Ovary (tissue), 9 donors: ENCODE results near the gene PCID2. TPM values are rescaled to one million over a fixed set of nuclear protein-coding genes. Genes with fewer than 3 reads are reported as not detected.
"Not testable (repeated sequence)": the region's sequence is repeated elsewhere in the genome, so short reads cannot be mapped to it uniquely, and the experiment has no call there.

Source experiments
- DNase-seq, 5 donors: peaks; one replicate each; pipeline ENCODE4 v3.0.0-alpha.2; 2019 to 2020
- H3K27ac ChIP-seq, 2 donors: fragments of 200-600 bp; one replicate each; pipeline versions ENCODE4 v1.5.1 to v1.8.0; 2019 to 2022
- H3K27me3 ChIP-seq: fragments of 200-600 bp; one replicate; pipeline ENCODE4 v1.8.0; 2022
- H3K36me3 ChIP-seq: fragments of 200-600 bp; sonication (generic); one replicate; pipeline ENCODE4 v1.5.1; 2019
- H3K4me1 ChIP-seq: one replicate; pipeline ENCODE4 v1.8.1; 2013; ENCODE audit warnings: mild to moderate bottlenecking, moderate library complexity; ENCODE audit not compliant: insufficient read depth
- H3K4me3 ChIP-seq: fragments of 200-600 bp; sonication (generic); one replicate; pipeline ENCODE4 v1.5.1; 2017
- H3K9me3 ChIP-seq, 2 donors: fragments of 200-600 bp in 1 of 2; sonication (generic) in 1 of 2; one replicate each; pipeline versions ENCODE4 v1.5.1 to v1.8.1; 2013 to 2019; ENCODE audit warnings: mild to moderate bottlenecking in 1 of 2, moderate library complexity in 1 of 2
- EP300 ChIP-seq: sonication (generic); formaldehyde crosslinking; IDR thresholded peaks from one replicate; pipeline ENCODE4 v1.6.1; 2017; ENCODE audit warnings: antibody characterized with exemption
- POLR2A ChIP-seq: fragments of 450-650 bp; IDR thresholded peaks from one replicate; pipeline ENCODE4 v1.6.1; 2017; ENCODE audit warnings: antibody characterized with exemption, mild to moderate bottlenecking, moderate library complexity
- WGBS, 3 donors: extraction: QIAGEN DNeasy Blood & Tissue Kit in 1 of 3; methylation state at CpG; one replicate each; pipeline versions ENCODE4 v1.1.5 to v1.1.7; 2013 to 2017; 5-methylcytosine and 5-hydroxymethylcytosine counted together
- intact Hi-C, 4 donors: fragments of 100-400 bp; cut with DNase I; formaldehyde crosslinking; loops; one replicate each; pipeline versions ENCODE4 v1.11.0 to v1.15.1; 2022 to 2023
- polyA plus RNA-seq, 2 donors: library from polyadenylated mRNA; stranded (reverse); fragments of 200-250 nt in 1 of 2; fragments of 350-450 nt in 1 of 2; fragmentation: Illumina TruSeq in 1 of 2; extraction: RNeasy Lipid Tissue Mini Kit (QIAGEN cat#74804) in 1 of 2; gene quantifications; one replicate each; pipeline ENCODE4 v1.2.3, GENCODE V29; 2013 to 2014
- total RNA-seq, 7 donors: library from RNA; depleted of rRNA in 2 of 7; stranded (reverse); fragments of >200 nt in 2 of 7; fragmentation: NEBNext Ultra II Directional in 3 of 7; extraction: Animal tissue kit (Norgen Biotek cat#: 25700) in 3 of 7; gene quantifications; one replicate each; pipeline versions ENCODE4 v1.1.0 to v1.2.4, GENCODE V29; 2016 to 2023
- TF ChIP-seq, protein P1 (sequence below), 3 donors: fragments of 450-650 bp in 2 of 3; fragments of 200-600 bp in 1 of 3; IDR thresholded peaks; one replicate each; pipeline versions ENCODE4 v1.5.1 to v1.8.0; 2016 to 2022; ENCODE audit warnings: antibody characterized with exemption in 3 of 3, mild to moderate bottlenecking in 1 of 3
- donor health status: DM: no; HTN: no; CAD: no; lungs with moderate emphysema.
- donor health status: DM: no; HTN: no; CAD: no.
- donor health status: Bipolar disorder and iron deficiency.
- donor health status: DM: yes; HTN: yes; CAD: no.
- donor health status: DM: no; HTN: no; CAD: no.
- donor health status: DM: yes; HTN: yes; CAD: no.

PCID2 gene
- total and polyA plus RNA-seq, 9 donors = 43.5 to 56.2 (median 53.5) TPM

DNA sequence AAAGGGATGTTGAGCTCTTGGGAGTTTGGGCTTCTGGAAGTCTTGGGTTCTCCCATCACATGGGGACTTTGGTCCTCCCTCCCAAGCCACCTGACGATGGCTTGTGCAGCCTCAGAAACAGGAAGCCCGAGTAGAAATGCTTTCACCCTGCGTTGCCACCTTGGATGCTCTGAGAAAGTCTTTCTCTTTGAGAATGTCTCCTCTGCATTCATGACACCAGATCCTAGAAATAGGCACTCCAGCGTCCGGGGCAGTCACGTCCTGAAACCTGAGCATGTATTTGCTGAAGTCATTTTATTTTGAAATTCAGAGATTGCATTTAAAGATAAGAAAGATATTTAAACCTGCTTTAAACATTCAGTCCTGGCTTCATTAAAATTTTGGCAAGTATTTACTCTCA lies 35.4 kb upstream of the PCID2 start:
- H3K36me3 ChIP-seq = no peaks in the 10 kb centered on the region

DNA sequence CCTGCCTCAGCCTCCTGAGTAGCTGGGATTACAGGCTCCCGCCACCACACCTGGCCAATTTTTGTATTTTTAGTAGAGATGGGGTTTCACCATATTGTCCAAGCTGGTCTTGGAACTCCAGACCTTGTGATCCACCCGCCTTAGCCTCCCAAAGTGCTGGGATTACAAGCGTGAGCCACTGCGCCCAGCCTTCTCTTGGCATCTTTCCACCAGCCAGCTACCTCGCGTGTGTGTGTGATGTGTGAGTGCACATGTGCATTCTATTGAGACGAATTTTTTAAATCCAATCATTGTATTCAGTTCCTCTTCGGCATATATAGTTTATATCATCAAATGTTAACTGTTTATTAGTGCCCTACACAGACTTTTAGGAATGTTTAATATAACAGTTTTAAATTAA lies 33.2 kb upstream of the PCID2 start:
- intact Hi-C loops, H3K9me3 ChIP-seq, H3K36me3 ChIP-seq, H3K4me3 ChIP-seq, DNase-seq, H3K4me1 ChIP-seq, H3K27ac ChIP-seq, H3K27me3 ChIP-seq: not testable (repeated sequence)
- 67 to 89% (median 88%) methylated on average over 8 of the region's 8 CpGs for WGBS, 3 donors

More for the DNA sequence above, 35.4 kb upstream of the PCID2 start:
- WGBS, 3 donors = 71 to 81% (median 80%) methylated on average over 6 of the region's 6 CpGs
- intact Hi-C loops = no loop called here
- no peaks in the 10 kb centered on the region for H3K4me1 ChIP-seq
- no peaks in the 10 kb centered on the region for H3K27me3 ChIP-seq
- TF ChIP-seq, protein P1, sequence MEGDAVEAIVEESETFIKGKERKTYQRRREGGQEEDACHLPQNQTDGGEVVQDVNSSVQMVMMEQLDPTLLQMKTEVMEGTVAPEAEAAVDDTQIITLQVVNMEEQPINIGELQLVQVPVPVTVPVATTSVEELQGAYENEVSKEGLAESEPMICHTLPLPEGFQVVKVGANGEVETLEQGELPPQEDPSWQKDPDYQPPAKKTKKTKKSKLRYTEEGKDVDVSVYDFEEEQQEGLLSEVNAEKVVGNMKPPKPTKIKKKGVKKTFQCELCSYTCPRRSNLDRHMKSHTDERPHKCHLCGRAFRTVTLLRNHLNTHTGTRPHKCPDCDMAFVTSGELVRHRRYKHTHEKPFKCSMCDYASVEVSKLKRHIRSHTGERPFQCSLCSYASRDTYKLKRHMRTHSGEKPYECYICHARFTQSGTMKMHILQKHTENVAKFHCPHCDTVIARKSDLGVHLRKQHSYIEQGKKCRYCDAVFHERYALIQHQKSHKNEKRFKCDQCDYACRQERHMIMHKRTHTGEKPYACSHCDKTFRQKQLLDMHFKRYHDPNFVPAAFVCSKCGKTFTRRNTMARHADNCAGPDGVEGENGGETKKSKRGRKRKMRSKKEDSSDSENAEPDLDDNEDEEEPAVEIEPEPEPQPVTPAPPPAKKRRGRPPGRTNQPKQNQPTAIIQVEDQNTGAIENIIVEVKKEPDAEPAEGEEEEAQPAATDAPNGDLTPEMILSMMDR (IDR thresholded peaks at IDR 0.05) = no peak
- TF ChIP-seq EP300 = no peak
- no peak overlapping the region for H3K27ac ChIP-seq
- no peak overlapping the region for H3K4me3 ChIP-seq
- no peak for DNase-seq
- no peaks in the 10 kb centered on the region for H3K9me3 ChIP-seq

DNA sequence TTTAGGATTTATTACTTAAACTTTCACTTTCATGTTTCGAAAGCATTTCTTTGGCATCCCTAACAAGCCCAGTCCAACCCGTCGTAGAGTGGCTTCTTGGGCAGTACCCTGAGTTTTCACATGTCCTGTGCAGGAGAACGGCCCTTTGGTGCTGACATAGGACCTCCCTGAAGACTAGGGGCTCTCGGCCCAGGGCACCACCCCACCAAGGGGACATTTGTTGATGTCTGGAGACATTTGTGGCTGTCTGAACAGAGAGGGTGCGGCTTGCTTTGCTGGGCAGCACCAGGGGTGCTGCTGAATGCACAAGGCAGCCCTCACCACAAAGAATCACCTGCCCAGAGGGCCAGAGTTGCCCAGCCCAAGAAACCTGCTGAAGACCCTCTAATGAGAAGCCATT lies 31.5 kb upstream of the PCID2 start:
- Histone ChIP-seq H3K4me3 (no peak overlapping the region), H3K9me3 (no peaks in the 10 kb centered on the region), H3K36me3 (no peaks in the 10 kb centered on the region), H3K27ac (no peak overlapping the region), H3K4me1 (no peaks in the 10 kb centered on the region), H3K27me3 (no peaks in the 10 kb centered on the region)
- no peak for DNase-seq
- intact Hi-C loops = no loop called here
- WGBS, 3 donors = 77 to 93% (median 92%) methylated on average over 5 to 6 of the region's 6 CpGs
- no peak for TF ChIP-seq EP300
- TF ChIP-seq, protein P1 (IDR thresholded peaks at IDR 0.05) = no peak
- no peak for TF ChIP-seq POLR2A

DNA sequence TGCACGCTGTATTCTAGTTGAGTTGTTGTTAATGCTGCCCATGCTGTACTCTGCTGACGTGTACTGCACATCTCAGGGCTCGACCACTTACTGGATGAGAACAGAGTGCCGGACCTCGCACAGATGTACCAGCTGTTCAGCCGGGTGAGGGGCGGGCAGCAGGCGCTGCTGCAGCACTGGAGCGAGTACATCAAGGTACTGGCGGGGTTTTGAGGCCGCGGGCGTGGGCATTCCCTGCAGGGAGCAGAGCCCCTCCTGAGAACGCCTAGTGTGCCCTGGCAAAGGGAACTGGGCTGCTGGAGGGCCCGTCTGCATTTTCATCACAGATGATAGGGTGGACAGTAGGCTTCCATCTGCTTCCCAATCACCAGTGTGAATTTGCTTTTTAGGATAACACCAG lies 30.9 kb upstream of the PCID2 start:
- DNase-seq = no peak
- Histone ChIP-seq H3K4me3 (no peak overlapping the region), H3K27ac (no peak overlapping the region), H3K27me3 (no peaks in the 10 kb centered on the region), H3K9me3 (no peaks in the 10 kb centered on the region), H3K36me3 (no peaks in the 10 kb centered on the region), H3K4me1 (no peaks in the 10 kb centered on the region)
- intact Hi-C loops = no loop called here
- 86 to 92% (median 90%) methylated on average over 15 of the region's 15 CpGs for WGBS, 3 donors
- TF ChIP-seq, protein P1 (IDR thresholded peaks at IDR 0.05) = no peak
- TF ChIP-seq POLR2A (no peak), EP300 (no peak)

DNA sequence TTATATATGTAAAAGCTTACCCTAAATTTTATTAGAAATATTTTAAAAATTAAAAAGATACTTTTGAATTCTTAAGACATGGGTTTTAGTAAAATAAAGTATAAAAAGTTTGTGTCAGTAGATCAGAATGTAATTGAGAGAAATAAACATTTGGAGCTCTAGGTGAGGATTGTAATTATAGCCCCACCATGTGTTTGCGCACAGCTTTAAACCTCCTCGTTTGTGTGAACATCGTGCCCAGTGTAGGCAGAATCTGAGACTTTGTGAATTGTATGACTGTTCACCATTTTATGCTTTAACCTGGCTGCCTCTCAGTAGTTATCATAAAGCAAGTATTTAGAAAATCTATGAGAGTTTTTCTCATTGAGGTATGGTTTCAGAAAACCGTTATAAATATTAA lies 30.1 kb upstream of the PCID2 start:
- Histone ChIP-seq H3K27ac (no peak overlapping the region), H3K36me3 (no peaks in the 10 kb centered on the region), H3K27me3 (no peaks in the 10 kb centered on the region), H3K4me3 (no peak overlapping the region), H3K9me3 (no peaks in the 10 kb centered on the region), H3K4me1 (no peaks in the 10 kb centered on the region)
- no peak for DNase-seq
- TF ChIP-seq, protein P1 (IDR thresholded peaks at IDR 0.05) = no peak
- WGBS, 3 donors = 70 to 82% (median 80%) methylated on average over 4 of the region's 4 CpGs
- intact Hi-C loops = no loop called here
